HG02610 (cell line): ENCODE measurements around the gene DPPA4.
"Not testable (repeated sequence)": the region's sequence is repeated elsewhere in the genome, so short reads cannot be mapped to it uniquely, and the experiment has no call there.

ENCODE experiments used
- ATAC-seq: cut with Tn5 transposase; IDR thresholded peaks from one replicate; pipeline ENCODE4 v1.9.1; 2021; ENCODE audit warnings: mild to moderate bottlenecking, moderate library complexity; ENCODE audit not compliant: unreplicated experiment

Gene DPPA4, protein sequence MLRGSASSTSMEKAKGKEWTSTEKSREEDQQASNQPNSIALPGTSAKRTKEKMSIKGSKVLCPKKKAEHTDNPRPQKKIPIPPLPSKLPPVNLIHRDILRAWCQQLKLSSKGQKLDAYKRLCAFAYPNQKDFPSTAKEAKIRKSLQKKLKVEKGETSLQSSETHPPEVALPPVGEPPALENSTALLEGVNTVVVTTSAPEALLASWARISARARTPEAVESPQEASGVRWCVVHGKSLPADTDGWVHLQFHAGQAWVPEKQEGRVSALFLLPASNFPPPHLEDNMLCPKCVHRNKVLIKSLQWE

DNA sequence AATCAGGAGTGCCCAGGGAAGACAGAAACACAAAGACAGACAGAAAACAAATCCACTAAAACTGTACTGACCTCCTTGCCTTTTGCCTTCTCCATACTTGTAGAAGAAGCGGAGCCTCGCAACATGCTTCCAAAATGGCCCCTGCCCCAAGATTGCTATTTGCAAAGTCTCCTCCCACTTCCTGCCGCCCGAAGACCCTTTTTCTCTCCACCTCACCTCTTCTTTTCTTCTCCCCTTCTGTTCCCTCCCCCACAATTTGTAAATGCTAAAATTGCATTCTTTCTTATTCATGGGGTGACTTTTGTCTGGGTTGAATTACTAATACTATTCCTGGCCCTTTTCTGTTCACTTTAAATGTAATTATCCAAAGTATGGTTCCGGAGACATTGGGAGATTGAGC, at the start of gene DPPA4:
Gene DPPA4, minus strand, starts transcription at position 154 of the 400 bp plus-strand sequence. Its CDS starts 29 bp downstream, at position 125.
- no peak for ATAC-seq

DNA sequence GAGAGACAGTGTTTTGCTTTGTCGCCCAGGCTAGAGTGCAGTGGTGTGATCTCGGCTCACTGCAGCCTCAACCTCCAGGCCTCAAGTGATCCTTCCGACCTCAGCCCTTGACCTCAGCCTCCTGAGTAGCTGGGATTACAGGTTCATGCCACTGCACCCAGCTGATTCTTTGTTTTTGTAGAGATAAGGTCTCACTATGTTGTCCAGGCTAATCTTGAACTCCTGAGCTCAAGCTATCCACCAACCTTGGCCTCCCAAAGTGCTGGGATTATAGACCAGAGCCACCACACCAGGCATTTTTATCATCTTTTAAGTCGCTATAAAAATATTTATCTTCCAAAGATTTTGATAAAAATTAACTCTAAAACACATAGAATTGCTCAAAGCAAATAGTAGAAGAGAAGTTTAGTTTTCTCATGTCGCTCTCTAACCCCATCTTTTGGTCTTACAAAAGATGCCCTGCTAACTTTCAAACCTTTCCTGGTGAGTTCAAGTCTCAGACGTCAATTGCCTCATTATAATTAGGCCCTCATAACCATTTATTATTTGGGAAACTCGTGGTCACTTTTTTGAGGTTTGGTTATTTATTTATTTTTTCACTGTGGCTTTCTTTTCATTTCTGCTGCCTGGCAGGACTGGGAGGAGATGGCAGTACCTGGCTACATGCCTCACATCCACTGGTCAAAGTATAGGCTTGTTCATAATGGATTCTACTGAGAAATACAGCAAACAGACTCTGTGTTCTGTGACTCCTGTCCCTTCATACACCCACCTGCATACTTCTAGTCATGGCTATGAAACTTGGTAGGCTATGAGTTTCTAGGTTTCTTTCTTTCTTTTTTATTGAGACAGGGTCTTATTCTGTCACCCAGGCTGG, 48.3 kb upstream of the DPPA4 start:
- ATAC-seq: no peak

DNA sequence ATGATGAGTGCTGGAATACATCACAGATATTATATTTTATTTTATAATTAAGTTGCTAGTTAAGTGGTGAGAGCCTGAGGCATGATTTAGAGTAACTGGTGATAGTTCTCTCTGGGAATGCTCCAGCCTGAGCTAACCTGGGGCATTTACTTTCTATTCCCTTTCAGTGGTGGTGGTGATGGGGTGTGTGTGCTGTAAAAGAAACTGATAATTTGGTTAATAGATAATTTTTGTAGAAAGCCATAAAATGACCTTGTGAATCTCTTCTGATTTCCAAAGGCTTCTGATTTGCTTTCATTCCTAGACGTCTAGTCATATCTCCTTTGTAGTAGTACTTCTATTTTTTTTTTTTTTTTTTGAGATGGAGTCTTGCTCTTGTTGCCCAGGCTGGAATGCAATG, 46.8 kb upstream of the DPPA4 start:
- ATAC-seq: no peak

DNA sequence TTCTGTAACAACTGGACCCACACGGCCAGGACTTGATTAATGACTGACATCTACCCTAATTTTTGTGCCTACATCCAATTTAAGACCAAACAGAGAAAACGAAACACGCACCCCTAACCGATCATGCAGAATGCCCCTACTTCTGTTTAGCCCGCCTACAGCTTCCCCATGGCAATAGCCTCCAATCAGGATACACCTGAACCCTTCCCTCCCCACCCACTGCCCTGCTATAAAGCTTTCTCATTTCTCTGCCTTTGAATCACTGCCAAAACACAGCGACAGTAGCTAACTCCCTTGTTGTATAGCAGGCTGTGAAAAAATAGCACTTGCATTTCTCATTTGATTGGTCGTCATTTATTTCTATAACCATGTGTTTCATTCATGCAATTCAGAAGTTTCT, 45.2 kb upstream of the DPPA4 start:
- no peak for ATAC-seq

DNA sequence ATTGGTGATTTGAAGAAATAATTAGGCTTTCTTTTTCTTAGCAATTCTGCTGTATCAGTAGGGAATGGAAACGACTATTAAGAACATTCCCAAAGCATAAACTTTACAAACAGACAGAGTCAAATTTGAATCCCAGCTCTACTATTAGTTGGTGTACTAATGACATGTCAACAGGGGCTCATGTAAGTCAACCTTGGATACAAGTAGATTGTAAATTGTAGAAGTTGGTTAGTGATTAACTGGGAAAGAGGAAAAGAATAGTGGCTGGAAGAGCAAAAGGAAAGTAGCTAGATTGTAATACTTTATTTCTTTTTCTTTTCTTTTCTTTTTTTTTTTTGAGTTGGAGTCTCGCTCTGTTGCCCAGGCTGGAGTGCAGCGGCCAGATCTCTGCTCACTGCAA, 38.6 kb upstream of the DPPA4 start:
- ATAC-seq: no peak

DNA sequence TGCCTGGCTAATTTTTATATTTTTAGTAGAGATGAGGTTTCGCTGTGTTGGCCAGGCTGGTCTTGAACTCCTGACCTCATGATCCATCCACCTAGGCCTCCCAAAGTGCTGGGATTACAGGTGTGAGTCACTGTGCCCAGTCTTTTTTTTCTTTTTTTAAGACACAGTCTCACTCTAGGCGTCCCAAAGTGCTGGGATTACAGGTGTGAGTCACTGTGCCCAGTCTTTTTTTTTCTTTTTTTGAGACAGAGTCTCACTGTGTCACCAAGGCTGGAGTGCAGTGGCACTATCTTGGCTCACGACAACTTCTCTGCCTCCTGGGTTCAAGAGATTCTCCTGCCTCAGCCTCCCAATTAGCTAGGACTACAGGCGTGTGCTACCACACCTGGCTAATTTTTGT, 37.1 kb upstream of the DPPA4 start:
- not testable (repeated sequence) for ATAC-seq

DNA sequence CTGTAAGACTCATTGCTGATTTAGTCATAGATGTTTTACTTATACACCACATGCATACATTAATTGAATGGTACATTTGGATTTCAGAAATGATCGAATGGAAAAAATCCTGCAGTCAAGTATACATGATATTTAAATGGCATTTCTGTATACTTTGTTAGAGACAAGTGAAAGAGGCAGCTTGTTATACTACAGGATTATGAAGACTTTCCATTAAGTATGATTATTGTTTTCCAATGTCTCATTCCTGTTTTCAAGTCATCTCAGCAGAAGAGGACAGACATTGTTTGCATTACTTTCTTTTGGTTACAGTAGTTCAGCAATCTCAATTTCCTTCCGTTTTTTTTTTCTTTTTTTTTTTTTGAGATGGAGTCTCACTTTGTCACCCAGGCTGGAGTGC, 36.6 kb upstream of the DPPA4 start:
- no peak for ATAC-seq

DNA sequence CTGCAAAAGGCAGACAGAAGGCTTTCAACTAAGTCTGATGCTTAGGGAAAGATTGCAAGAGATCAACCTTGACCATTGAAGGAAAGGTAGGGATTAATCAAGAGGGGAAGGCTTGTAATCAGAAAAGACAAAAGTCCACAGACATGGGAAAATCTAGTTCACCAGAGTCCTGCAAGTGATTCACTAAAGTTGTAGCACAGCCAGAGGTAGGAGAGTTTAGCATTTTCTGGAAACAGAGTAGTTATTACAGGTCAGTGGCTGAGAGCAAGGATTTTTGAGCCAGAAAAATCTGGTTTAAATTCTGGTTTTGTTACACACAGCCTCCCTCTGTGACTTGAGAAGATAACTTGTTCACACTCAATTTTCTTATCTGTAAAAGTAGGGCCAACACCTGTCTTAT, 35.3 kb upstream of the DPPA4 start:
- no peak for ATAC-seq

DNA sequence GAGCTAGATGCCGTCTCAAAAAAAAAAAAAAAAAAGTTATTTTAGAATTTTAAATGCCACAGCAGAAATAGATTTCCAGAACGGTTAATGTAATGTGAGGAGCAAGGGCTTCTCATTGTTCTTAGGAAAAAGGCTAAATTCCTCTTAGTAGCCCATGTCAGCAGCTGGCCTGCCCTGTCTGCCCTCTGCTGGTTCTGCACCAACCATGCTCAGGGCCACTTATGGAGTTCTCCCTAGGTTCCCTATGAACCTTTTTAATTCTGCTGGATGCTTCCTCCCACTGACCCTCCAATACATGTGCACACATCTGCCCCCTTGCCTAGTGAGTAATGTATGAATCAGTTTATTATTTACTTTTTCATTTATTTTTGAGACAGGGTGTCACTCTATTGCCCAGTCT, 32.2 kb upstream of the DPPA4 start:
- no peak for ATAC-seq

DNA sequence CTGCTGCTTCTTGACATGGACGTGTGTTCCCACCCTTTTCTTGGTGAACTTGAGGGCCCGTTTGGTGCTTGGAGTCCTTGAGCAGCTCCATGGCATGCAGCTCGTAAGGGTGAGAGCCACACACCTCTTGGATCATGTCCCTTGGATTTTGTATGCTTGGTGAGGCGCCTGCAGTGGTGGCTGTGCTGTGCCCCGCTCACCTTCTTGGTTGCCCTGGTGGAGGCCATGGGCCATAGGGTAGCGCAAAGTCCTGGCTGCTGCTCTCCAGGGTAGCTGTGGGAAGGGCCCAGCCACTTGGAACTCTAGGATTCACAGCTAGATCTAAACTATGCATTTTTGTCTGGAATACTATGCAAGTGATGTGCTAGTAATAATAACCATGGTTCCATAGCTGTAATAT, 26.7 kb upstream of the DPPA4 start:
- no peak for ATAC-seq

DNA sequence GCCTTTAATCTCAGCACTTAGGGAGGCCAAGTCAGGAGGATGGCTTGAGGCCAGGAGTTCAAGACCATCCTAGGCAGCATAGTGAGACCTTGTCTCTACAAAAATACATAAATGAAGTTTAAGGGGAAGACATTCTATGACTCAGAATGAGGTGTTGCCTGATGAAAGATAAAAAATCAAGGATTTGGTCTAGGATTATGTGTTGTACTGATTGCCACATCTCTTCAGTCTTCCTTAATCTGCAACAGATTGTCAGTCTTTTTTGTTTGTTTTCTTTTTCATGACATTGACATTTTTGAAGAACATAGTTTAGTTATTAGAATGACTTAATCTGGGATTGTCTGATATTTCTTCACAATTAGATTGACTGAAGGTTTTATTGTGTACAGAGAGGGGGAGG, 26.3 kb upstream of the DPPA4 start:
- no peak for ATAC-seq

DNA sequence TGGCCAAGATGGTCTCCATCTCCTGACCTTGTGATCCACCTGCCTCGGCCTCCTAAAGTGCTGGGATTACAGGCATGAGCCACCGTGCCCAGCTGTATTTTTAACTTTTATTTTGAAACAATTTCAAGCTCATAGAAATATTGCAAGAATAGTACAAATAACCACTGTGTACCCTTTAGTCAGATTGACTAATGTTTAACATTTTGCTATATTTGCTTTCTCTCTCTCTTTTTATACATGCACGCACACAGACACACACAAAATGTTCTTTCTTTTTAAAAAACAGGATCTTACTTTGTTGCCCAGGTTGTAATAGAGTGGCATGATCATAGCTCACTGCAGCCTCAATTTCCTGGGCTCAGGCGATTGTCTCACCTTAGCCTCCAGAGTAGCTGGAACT, 25.5 kb upstream of the DPPA4 start:
- ATAC-seq: no peak

DNA sequence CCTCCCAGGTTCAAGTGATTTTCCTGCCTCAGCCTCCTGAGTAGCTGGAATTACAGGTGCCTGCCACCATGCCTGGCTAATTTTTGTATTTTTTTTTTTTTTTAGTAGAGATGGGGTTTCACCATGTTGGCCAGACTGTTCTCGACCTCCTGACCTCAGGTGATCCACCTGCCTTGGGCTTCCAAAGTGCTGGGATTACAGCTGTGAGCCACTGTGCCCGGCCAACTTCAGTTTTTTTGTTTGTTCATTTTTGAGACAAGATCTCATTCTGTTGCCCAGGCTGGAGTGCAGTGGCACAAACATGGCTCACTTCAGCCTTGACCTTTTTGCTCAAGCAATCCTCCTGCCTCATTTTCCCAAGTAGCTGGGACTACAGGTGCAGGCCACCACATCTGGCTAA, 21.5 kb upstream of the DPPA4 start:
- ATAC-seq: not testable (repeated sequence)

DNA sequence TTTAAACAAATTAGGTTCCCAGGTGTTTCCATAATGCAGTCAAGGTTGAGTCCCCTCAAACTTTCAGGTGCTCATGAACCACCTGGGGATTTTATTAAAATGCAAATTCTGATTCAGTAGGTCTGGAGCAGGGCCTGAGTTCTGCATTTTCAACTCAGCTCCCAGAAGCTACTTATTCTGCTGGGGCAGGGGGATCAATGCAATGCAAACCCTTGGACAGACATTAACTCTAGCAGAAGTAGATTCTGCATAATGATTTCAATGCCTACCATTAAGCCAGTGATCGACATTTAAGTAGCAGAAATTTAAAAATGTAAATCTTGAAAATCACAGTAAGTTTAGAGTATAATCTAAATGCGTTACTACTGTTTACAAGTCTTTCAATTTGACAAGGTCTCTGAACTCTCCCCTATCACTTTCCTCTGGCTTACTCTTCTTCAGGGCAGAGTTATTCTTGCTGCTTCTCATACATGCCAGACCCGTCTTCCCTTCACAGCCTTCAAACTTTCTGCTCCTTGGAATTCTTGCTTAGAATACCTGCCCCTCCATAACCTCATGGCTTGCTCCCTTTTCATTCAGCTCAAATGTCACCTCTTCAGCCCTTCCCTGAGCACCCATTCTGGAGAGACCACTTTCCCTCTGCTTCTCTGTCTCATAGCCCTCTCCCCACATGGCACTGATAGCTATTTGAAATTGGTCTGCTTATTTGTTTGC, 19.3 kb upstream of the DPPA4 start:
- no peak for ATAC-seq

DNA sequence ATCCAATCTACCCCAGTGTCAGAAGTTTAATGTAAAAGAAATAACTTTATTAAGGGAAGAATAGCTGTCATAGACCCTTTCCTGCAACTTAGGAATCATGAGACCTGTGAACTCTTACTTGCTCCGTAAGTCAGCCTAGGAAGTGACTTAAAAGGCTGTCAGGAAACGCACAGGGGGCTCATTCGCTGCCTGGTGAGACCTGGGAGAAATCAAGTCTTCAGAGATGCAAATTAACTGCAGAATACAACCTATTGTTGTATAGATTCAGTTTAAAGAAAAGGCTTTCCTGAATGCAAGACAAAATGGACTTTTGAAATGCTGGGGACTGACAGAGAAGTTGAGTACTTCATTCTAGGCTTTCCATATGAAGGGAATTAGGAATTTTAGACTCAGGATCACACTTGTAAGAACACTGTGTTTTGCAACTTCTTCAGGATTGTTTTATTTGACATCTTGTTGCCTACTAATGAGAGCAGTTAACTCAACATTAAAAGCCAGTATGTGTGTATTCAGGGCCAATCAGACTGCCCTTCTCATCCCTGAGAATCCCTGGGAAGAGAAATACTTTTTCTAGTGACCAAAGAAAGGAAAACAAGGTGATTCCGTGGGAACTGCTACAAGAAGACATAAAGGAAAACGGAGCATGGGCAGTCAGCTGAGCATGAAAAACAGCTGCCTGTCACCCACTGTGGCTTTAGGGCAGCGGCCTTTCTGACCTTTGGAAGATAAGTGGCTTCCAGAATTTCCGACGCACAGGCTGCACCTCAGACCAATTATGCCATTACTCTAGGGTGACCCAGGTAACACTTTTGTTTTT, 18.5 kb upstream of the DPPA4 start:
- ATAC-seq: no peak

DNA sequence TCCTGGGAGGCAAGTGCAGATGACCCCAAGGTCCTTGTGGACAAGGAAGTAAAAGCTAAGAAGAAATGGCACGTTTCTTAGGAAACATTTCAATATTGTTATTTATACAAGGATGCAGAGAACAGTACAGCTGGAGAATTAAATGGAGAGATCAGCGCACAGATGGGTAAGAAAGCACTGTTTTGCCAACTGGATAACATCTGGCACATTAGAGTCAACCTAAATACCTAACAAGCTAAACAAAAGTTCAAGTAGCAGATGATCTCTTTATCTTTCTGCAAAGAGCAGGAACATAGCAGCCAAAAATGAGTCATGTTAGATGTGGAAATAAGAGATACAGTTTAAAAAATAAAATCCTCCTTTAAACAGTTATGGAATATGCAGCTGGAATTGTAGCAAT, 15.7 kb upstream of the DPPA4 start:
- no peak for ATAC-seq

DNA sequence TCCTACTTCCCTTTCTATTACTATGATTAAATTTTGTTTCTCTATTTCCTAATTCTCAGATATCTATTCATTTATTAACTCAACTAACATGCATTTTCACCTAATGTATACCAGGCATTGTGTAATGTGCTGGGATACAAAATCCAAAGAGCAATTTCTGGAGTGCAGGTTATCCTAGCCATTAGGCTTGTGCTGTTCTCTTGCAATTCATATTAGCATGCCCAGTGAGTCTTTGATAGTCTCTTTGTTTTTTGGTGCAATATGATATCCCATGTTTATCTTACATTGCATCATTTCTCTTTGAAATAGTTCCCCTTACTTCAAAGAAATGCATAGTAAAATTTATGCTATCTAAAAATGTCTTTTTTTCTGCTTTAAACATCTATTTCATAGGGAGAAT, 13.9 kb upstream of the DPPA4 start:
- no peak for ATAC-seq

DNA sequence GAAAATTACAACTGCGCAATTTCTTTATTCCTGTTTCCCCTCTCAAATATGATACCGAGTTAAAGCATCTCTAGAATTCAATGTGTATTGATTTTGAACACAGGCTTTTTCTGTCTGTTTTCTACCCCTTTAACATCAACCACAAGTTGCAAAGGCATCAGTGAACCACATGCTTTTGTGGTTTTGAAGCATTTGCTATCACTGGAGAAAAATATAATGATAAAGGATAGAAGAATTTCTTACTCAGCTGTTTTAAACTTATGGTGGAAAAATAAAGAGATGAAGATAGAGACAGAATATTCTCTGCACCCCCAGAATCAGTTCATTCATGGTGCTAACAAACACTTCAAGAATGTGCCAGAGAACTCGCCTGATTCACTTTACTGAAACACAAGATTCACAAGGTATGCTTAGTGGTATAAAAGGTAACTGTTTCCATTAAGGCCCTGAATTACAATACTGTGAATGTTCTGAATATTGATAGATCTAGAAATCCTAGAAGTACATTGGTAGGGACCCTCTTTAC, 9.5 kb upstream of the DPPA4 start:
- no peak for ATAC-seq

DNA sequence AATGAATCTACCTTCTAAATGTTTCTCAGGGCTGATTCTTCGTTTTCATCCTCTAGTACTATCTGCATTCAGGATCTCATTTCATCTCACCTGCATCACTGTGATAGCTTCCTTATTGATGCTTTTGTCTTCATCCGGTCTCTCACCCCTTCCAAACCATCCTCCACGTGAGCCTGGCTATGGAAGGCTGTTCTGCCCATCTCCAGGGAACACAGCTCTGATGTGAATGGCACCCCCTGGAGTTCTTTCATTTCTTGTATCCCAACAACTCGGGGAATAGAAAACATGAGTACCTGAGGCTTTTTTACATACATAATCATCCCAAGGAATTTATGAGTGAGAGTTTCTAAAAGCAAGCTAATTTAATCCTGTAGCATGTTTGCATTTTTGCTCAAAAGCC, 8.8 kb upstream of the DPPA4 start:
- no peak for ATAC-seq
